NOMO-1 treated with DMSO at 0.1 percent for 48 hours (cell line): Measurements from ENCODE around the gene OR5AN1.
"Not testable (repeated sequence)": the region's sequence is repeated elsewhere in the genome, so short reads cannot be mapped to it uniquely, and the experiment has no call there.

Experiments used
- DNase-seq: peaks from one replicate; lab custom pipeline; 2025; ENCODE audit not compliant: unreplicated experiment; lab: John Stamatoyannopoulos, UW

Gene OR5AN1

GRCh38 chr11:59358595-59358994 lies at the start of gene OR5AN1:
Gene OR5AN1 (plus strand): TSS chr11:59358895. CDS start chr11:59364459, 5,564 bp downstream.
- no peak for DNase-seq

DNA sequence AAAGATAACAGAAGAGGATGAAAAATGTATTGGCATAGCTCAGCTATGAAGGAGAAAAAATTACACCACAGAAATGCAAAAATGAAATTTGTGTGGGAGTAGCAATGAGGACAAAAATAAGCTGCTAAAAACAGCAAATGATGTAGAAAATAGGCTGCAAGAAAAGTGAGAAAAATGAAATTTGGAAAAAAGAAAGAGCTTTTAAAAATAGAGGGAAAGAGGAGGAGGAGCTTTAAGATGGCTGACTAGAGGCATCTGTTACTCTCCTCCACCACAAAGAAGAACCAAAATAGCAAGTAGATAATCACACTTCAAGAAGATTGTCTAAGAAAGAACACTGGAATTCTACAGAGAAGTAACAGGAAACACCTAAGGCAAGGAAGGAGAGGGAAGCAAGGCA lies 23.7 kb upstream of the OR5AN1 start:
- DNase-seq = no peak

- no peak for DNase-seq
These were observed 22.5 kb upstream of the OR5AN1 start for GRCh38 chr11:59336176-59336575.

GRCh38 chr11:59336931-59337330 lies 21.8 kb upstream of the OR5AN1 start:
- DNase-seq = no peak

DNA sequence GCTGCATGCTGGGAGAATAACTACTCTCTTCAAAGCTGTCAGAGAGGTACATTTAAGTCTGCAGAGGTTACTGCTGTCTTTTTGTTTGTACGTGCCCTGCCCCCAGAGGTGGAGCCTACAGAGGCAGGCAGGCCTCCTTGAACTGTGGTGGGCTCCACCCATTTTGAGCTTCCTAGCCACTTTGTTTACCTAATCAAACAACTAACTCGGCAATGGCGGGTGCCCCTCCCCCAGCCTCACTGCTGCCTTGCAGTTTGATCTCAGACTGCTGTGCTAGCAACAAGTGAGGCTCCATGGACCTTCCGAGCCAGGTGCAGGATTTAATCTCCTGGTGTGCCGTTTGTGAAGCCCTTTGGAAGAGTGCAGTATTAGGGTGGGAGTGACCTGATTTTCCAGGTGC lies 9.0 kb upstream of the OR5AN1 start:
- DNase-seq = not testable (repeated sequence)

GRCh38 chr11:59355226-59355625 lies 3.5 kb upstream of the OR5AN1 start:
- DNase-seq = no peak

GRCh38 chr11:59356561-59356960 lies 2.1 kb upstream of the OR5AN1 start:
- no peak for DNase-seq

- no peak for DNase-seq
These were observed 675 bp upstream of the OR5AN1 start for GRCh38 chr11:59358020-59358419.

DNA sequence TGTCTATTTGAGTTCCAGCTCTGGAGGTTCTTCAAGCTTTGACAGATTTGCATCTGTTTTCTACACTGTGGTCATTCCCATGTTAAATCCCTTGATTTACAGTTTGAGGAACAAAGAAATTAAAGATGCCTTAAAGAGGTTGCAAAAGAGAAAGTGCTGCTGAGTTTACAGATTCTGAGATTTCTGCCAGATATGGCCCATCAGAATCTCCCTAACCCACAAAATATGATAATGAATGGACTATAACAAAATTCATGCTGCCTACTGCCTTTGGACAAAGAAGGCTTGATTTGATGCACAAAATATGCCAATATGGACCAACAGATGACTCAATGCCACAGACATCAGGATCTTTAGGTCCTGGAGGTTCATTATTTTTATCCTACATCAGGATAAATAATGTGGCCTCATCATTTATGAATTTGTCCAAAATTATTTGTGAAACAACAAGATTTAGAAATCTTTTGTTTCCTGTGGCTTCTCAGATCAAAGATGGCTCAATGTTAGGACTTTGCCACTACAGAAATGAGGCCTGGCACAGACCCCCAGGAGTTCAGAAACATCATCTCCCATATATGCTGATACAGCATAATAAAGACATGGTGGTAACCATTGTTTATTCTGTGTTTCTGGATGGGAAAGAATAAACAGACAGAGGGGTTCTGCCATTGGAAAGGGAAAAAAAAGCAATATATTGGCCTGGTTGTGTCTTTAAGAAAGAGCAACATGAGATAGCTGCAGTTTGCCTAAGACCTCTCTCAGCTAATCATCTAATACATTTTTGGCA lies 6.7 kb downstream of the OR5AN1 start:
- DNase-seq = no peak

DNA sequence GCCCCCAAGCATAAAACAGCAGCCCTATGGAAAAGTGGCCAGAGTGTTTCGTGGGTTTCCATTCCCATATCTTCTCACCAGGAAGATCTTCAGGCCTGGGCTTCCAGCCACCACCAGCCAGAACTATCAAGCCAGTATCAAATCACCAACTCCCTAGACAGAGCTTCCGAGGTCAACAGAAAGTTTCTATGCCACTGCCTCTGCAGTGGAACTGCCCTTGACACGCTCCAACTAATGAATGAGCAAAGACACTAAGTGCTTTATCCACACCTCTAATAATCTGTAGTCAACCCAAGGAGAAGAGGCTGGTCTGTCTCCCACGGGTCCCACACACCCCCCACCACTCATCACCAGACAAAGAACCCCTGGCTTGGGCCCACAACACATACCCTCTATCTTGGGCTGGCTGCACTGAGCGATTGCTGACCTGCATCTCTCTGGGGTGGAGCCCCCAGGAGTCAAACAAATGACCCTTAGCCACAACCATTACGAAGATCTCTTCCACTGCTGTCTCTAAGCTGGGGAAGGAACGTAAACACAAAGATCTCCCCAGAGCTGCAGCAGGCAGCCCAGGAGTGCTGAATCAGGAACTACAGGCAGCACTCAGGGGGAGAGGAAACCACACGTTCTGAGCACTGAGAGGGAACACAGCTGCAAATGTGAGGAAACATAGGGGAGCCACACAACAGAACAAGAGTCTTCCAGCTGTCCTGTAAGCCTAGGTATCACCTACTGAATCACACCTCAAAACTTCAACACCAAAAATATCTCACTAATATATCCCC lies 9.7 kb downstream of the OR5AN1 start:
- peak; percentile 47 for DNase-seq

GRCh38 chr11:59372324-59372723 lies 13.6 kb downstream of the OR5AN1 start:
- DNase-seq = not testable (repeated sequence)

- peak; percentile 60 for DNase-seq
These were observed 21.8 kb downstream of the OR5AN1 start for GRCh38 chr11:59380263-59381059.

DNA sequence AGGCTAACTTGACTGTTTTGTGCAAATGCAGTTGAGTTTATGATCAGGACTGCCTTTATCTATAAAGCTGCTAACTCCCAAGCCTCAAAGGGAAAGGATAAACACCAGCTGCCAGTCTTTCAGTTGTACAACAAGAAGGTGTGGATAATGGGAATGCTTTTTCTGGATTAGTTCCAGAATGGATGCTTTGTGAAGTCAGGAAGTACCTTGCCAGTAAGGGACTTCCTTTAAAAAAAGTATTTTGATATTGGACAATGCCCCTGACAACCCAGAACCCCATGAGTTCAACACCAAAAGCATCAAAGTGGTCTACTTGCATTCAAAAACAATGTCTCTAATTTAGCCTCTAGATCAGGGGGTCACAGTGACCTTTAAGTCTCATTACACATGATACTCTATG lies 35.5 kb downstream of the OR5AN1 start:
- DNase-seq = no peak

- DNase-seq = no peak
These were observed 42.0 kb downstream of the OR5AN1 start for GRCh38 chr11:59400461-59401261.

GRCh38 chr11:59401262-59401552 lies 42.5 kb downstream of the OR5AN1 start:
- no peak for DNase-seq

DNA sequence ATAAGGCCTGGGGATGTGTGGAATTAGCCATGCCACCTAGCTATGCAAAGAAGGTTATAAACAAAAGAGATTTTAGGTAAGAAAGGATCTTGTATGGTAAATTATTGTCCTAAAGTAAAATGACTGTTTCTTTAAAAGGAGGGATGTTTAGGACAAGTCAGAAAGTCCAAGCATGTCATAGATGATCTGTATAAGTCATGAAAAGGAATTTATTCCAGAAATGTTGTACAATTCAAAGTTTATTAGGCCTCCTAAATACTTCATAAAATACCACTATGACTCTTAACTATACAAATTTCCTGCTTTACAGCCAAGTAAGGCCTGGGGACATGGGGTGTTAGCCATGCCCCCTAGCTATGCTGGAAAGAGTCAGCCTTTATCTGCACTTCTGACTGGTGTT lies 44.9 kb downstream of the OR5AN1 start:
- DNase-seq = no peak

DNA sequence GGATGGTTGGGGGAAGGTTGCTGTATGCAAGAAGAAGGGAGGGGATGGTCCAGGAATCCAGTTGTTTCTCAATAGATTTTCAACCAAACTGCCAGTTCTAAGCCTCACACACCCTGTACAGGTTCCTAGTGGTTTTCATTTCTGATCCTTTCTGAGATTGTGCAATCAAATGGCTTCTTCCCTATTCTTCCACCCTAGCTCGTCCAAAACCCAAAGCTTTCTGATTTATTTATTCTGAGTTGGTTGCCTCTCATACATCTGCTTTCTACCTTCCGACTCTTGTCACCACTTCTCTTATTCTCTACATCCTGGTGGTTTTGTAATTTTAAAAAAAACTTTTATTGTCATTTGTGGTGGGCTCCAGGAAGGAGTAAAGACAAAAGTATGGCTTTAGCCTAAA lies 55.0 kb downstream of the OR5AN1 start:
- DNase-seq = peak; percentile 98

DNA sequence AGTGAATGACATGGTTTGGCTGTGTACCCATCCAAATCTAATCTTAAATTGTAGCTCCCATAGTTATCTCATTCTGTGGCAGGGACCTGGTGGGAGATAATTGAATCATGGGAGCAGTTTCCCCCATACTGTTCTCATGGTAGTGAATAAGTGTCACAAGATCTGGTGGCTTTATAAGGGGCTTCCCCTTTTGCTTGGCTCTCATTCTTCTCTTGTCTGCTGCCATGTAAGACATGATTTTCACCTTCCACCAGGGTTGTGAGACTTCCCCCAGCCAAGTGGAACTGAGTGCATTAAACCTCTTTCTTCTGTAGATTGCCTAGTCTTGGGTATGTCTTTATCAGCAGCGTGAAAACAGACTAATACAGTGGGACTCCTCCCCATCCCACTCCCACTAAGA lies 56.4 kb downstream of the OR5AN1 start:
- DNase-seq = peak; percentile 28

GRCh38 chr11:59416613-59417012 lies 57.9 kb downstream of the OR5AN1 start:
- no peak for DNase-seq

DNA sequence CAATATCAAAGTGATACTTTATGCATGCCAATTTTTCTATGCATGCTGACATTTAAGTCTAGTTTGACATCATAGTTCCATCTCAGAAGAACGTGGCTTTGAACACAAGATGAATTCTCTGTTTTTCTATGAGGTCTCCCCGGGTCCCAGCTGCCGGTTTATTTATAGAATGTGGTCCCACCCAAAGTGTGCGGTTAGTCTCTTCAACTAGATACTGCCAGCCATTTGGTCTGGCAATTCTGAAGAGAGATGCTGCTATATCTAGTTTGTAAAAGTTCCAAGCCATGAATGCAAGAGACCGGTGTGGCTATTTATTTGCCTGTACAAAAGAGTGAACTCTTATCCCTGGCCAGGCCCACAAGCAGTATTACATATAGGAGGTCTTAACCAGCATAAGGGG lies 58.3 kb downstream of the OR5AN1 start:
- peak; percentile 19 for DNase-seq

DNA sequence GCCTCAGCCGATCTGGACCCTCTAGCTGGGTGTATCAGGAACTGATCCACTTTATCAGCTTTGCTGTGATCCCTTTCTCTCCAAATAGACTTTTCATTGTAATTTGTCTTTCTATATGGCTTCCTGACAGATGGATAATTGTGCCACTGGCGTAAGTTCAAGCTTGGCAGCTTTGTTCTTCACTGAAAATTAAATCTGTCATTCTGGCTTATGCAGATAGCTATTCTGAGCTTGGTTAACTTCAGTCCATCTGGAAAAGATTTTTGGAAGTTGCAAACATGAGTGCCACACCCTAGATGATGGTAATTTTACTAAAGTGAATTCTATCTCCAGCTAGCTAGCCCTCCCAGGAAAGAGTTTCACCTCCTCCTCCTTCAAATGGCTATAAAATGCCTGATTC lies 59.5 kb downstream of the OR5AN1 start:
- DNase-seq = no peak
